K562 (cell line): ENCODE measurements around the gene PHLDA3. TPM values are rescaled to one million over a fixed set of nuclear protein-coding genes. Genes with fewer than 3 reads are reported as not detected.

Experiments used
- ATAC-seq: fragments of 200-7000 bp; cut with Tn5 transposase; 3 replicates; pipeline ENCODE4 v1.9.1; 2020; ENCODE audit warnings: moderate library complexity
- BruUV-seq: library from RNA; stranded (reverse); fragments of 400-500 nt; replicated peaks from 2 replicates; lab custom pipeline; 2021; lab: Mats Ljungman, UMichigan
- CTCF ChIA-PET: fragments of 300-600 bp; formaldehyde crosslinking; extraction: SDS; loops from one replicate; lab custom pipeline; 2021; ENCODE audit warnings: low intra/inter-chr PET ratio; lab: Yijun Ruan, JAX
- POLR2A ChIA-PET: fragments of 300-600, 350-650 bp; sonication (Branson Sonifier 250); formaldehyde crosslinking; extraction: SDS; loops from one replicate; lab custom pipeline; 2021; ENCODE audit warnings: antibody characterized with exemption, inconsistent platforms; lab: Yijun Ruan, JAX
- DNase-seq, 4 experiments: peaks; one replicate each; pipeline versions ENCODE4 v3.0.0 to v3.0.0-alpha.2; 2011 to 2018; ENCODE audit warnings: low spot score in 3 of 4, mixed read lengths in 3 of 4; ENCODE audit errors: extremely low read depth in 1 of 4
- FAIRE-seq: peaks from 2 replicates; lab custom pipeline; 2011; peaks lifted over from hg19 to GRCh38; lab: Jason Lieb, UNC
- H2AFZ ChIP-seq: 2 replicates; pipeline ENCODE4 v1.6.0; 2011; ENCODE audit warnings: low read depth, low read length, control low read depth, inconsistent platforms
- H3K27ac ChIP-seq: fragments of 200-600 bp; 3 replicates; pipeline ENCODE4 v1.8.0; 2011; ENCODE audit warnings: low read depth, mild to moderate bottlenecking, control low read depth, inconsistent platforms, low read length, moderate library complexity, mixed read lengths; ENCODE audit errors: extremely low read depth
- H3K27me3 ChIP-seq, 2 experiments: fragments of 300-600 bp in 1 of 2; 2 replicates in 1 of 2; 3 replicates in 1 of 2; pipeline versions ENCODE4 v1.6.0 to v1.8.0; 2011; ENCODE audit warnings: inconsistent platforms in 2 of 2, low read length in 2 of 2, mild to moderate bottlenecking in 1 of 2, mixed read lengths in 1 of 2, moderate library complexity in 1 of 2; ENCODE audit not compliant: control insufficient read depth in 2 of 2, insufficient read depth in 2 of 2
- H3K36me3 ChIP-seq: fragments of 300-600 bp; 3 replicates; pipeline ENCODE4 v1.8.0; 2011; ENCODE audit warnings: mild to moderate bottlenecking, low read length, inconsistent platforms; ENCODE audit not compliant: control insufficient read depth, insufficient read depth
- H3K4me1 ChIP-seq, 2 experiments: fragments of 200-600 bp in 1 of 2; replicated peaks in 1 of 2; 2 replicates in 1 of 2; 3 replicates in 1 of 2; pipeline versions ENCODE4 v1.5.1 to v1.8.0; 2011; ENCODE audit warnings: inconsistent platforms in 2 of 2, low read length in 2 of 2, mild to moderate bottlenecking in 1 of 2, mixed read lengths in 1 of 2, moderate library complexity in 1 of 2; ENCODE audit not compliant: control insufficient read depth in 2 of 2, insufficient read depth in 2 of 2
- H3K4me2 ChIP-seq: 2 replicates; pipeline ENCODE4 v1.6.1; 2011; ENCODE audit warnings: low read length, control low read depth, inconsistent platforms, mixed read lengths; ENCODE audit not compliant: insufficient read depth
- H3K4me3 ChIP-seq: fragments of 200-600 bp; sonication (generic), shearing (Covaris generic); 2 replicates; pipeline ENCODE4 v1.5.1; 2016; ENCODE audit warnings: control low read depth, inconsistent platforms
- H3K79me2 ChIP-seq: fragments of 200-600 bp; 3 replicates; pipeline ENCODE4 v1.8.0; 2011; ENCODE audit warnings: low read length, inconsistent platforms; ENCODE audit not compliant: control insufficient read depth, insufficient read depth
- H3K9ac ChIP-seq, 2 experiments: 2 replicates each; pipeline versions ENCODE4 v1.6.0 to v1.6.1; 2011; ENCODE audit warnings: low read depth in 2 of 2, low read length in 2 of 2, control low read depth in 1 of 2, inconsistent platforms in 1 of 2, mild to moderate bottlenecking in 1 of 2, mixed read lengths in 1 of 2; ENCODE audit not compliant: insufficient read depth in 1 of 2
- H3K9me1 ChIP-seq: one replicate; pipeline ENCODE4 v1.6.0; 2011; ENCODE audit warnings: inconsistent platforms, mild to moderate bottlenecking, low read length, moderate library complexity; ENCODE audit not compliant: control insufficient read depth, insufficient read depth
- H3K9me3 ChIP-seq: replicated peaks from 2 replicates; pipeline ENCODE4 v1.5.1; 2011; ENCODE audit warnings: low read depth, low read length, inconsistent platforms; ENCODE audit not compliant: control insufficient read depth, insufficient read depth
- H4K20me1 ChIP-seq: replicated peaks from 2 replicates; pipeline ENCODE4 v1.6.1; 2011; ENCODE audit warnings: low read length, inconsistent platforms, mixed read lengths; ENCODE audit not compliant: control insufficient read depth, insufficient read depth
- CREB1 ChIP-seq, 2 experiments: sonication (generic) in 1 of 2; formaldehyde crosslinking in 1 of 2; IDR thresholded peaks; 2 replicates each; pipeline versions ENCODE4 v1.6.1 to v1.8.0; 2012 to 2022; ENCODE audit warnings: inconsistent platforms in 1 of 2, mild to moderate bottlenecking in 1 of 2, missing genetic modification reagents in 1 of 2, moderate library complexity in 1 of 2
- HNRNPUL1 ChIP-seq: fragments of 200-400 bp; formaldehyde crosslinking; IDR thresholded peaks from 2 replicates; pipeline ENCODE4 v1.6.1; 2017; ENCODE audit warnings: low read length
- KHSRP ChIP-seq: fragments of 450-650 bp; IDR thresholded peaks from 2 replicates; pipeline ENCODE4 v1.6.1; 2017
- KLF13 ChIP-seq: fragments of 450-650 bp; IDR thresholded peaks from 2 replicates; pipeline ENCODE4 v1.6.1; 2016; ENCODE audit warnings: missing genetic modification characterization, low read depth, mild to moderate bottlenecking, missing compliant biosample characterization, moderate library complexity, borderline replicate concordance
- NR4A1 ChIP-seq, 2 experiments: fragments of 250-450 bp in 1 of 2; fragments of 450-650 bp in 1 of 2; sonication (Bioruptor Pico) in 1 of 2; IDR thresholded peaks; 2 replicates each; pipeline versions ENCODE4 v1.4.0 to v1.6.1; 2016 to 2020; ENCODE audit warnings: mild to moderate bottlenecking in 2 of 2, missing compliant biosample characterization in 1 of 2, missing genetic modification characterization in 1 of 2, moderate library complexity in 1 of 2
- SUPT5H ChIP-seq: fragments of 450-650 bp; IDR thresholded peaks from 2 replicates; pipeline ENCODE4 v1.6.1; 2016
- ZFX ChIP-seq: sonication (generic); formaldehyde crosslinking; IDR thresholded peaks from 2 replicates; pipeline ENCODE4 v1.8.0; 2022; ENCODE audit warnings: mild to moderate bottlenecking, missing genetic modification reagents, moderate library complexity
- ZNF436 ChIP-seq: fragments of 250-450, 450-650 bp; sonication (Bioruptor Pico); formaldehyde crosslinking; IDR thresholded peaks from 2 replicates; pipeline ENCODE4 v1.7.0; 2020; ENCODE audit warnings: mild to moderate bottlenecking
- WGBS: fragments of 100-300 bp; shearing (Covaris generic); methylation state at CpG from one replicate; pipeline ENCODE4 v1.1.6; 2016; ENCODE audit warnings: low coverage, mixed read lengths; ENCODE audit not compliant: insufficient coverage; ENCODE audit errors: missing lambda C conversion rate; 5-methylcytosine and 5-hydroxymethylcytosine counted together
- in situ Hi-C: fragments of 300-500 bp; cut with MboI; formaldehyde crosslinking; loops from 4 replicates; pipeline ENCODE4 v1.15.0; 2018; ENCODE audit warnings: inconsistent platforms, mixed read lengths
- intact Hi-C: fragments of 100-400 bp; cut with micrococcal nuclease; formaldehyde crosslinking; loops from 2 replicates; pipeline ENCODE4 v1.14.2; 2022
- polyA plus RNA-seq, 8 experiments: library from polyadenylated mRNA; depleted of rRNA in 4 of 8; stranded (reverse) in 5 of 8; unstranded in 3 of 8; fragments of >200 nt; fragmentation: Nextera tagmentation in 2 of 8; fragmentation: Illumina TruSeq in 1 of 8; extraction: Ambion mirVana in 2 of 8; extraction: Trizol in 1 of 8; gene quantifications; 2 replicates each; pipeline versions ENCODE4 v1.2.1 to v1.2.3, GENCODE V29; 2011 to 2014; ENCODE audit warnings: inconsistent platforms in 1 of 8, missing spikeins in 1 of 8
- total RNA-seq, 7 experiments: library from RNA; depleted of rRNA in 6 of 7; stranded (reverse); fragments of >200 nt in 6 of 7; fragmentation: Illumina TruSeq in 2 of 7; extraction: Trizol in 2 of 7; gene quantifications; 2 replicates each; pipeline versions ENCODE4 v1.2.1 to v1.2.3, GENCODE V29; 2011 to 2021; ENCODE audit warnings: low replicate concordance in 1 of 7
- TF ChIP-seq, protein P1 (sequence below): fragments of 250-450 bp; sonication (Bioruptor Pico); IDR thresholded peaks from 2 replicates; pipeline ENCODE4 v1.8.0; 2021; ENCODE audit warnings: moderate library complexity, mild to moderate bottlenecking, inconsistent platforms

PHLDA3 gene
- total and polyA plus RNA-seq, 9 of the 15 experiments (the other 6 are each of a cell fraction or from before 2014, with no cell fraction given): 0.11 to 0.27 TPM; not detected in 7

- TF ChIP-seq, protein P1, sequence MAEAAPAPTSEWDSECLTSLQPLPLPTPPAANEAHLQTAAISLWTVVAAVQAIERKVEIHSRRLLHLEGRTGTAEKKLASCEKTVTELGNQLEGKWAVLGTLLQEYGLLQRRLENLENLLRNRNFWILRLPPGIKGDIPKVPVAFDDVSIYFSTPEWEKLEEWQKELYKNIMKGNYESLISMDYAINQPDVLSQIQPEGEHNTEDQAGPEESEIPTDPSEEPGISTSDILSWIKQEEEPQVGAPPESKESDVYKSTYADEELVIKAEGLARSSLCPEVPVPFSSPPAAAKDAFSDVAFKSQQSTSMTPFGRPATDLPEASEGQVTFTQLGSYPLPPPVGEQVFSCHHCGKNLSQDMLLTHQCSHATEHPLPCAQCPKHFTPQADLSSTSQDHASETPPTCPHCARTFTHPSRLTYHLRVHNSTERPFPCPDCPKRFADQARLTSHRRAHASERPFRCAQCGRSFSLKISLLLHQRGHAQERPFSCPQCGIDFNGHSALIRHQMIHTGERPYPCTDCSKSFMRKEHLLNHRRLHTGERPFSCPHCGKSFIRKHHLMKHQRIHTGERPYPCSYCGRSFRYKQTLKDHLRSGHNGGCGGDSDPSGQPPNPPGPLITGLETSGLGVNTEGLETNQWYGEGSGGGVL (CRISPR knock-in tag): no peak
- peak; percentile 26; the same call in 1 of the 2 replicates for TF ChIP-seq CREB1 (IDR thresholded peaks at IDR 0.05)
- no peak for TF ChIP-seq CREB1 (CRISPR knock-in tag; IDR thresholded peaks at IDR 0.05)
- TF ChIP-seq, all 486 proteins: peak for 5
Observed at GRCh38 chr1:201503397-201504176, 34.6 kb upstream of the PHLDA3 start (continued).

DNA sequence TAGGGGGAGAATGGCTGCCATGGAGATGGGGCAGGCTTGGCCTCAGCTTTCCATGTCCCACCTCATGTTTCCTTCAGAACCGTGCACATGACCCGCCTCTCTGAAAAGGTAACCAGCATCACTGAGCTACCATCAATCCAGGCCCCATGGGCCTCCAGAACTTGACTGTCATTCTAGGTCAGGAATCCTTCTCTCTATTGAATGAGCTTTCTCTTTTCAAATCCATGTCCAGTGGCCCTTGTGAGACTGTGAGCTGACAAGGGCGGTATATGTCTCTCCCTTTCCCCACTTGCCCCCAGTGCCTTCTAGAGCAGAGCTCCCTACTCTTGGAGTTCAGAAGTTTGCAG is 33.5 kb upstream of the PHLDA3 start:
- H3K27ac ChIP-seq: no peak overlapping the region
- no peak for TF ChIP-seq HNRNPUL1
- TF ChIP-seq SUPT5H: no peak
- TF ChIP-seq KHSRP: no peak
- no peak for TF ChIP-seq ZFX
- no peak for TF ChIP-seq KLF13 (tag)
- no peak for TF ChIP-seq NR4A1 (CRISPR knock-in tag; IDR thresholded peaks at IDR 0.05)
- no peak for TF ChIP-seq NR4A1 (tag; IDR thresholded peaks at IDR 0.05)
- no peak for TF ChIP-seq ZNF436 (CRISPR knock-in tag)
- H3K9ac ChIP-seq: no peak overlapping the region
- no peak overlapping the region for H3K4me3 ChIP-seq
- H3K27me3 ChIP-seq: peaks cover 0 to 20% of the 10 kb centered on the region in 2 experiments; a peak in 1 of 5 replicates
- in situ Hi-C loops (no loop called here), intact Hi-C loops (no loop called here)
- peaks cover 11 to 12% of the 10 kb centered on the region in 2 experiments for H3K4me1 ChIP-seq
- ChIA-PET POLR2A (interaction anchor here (0.7 to 3.4 kb wide), 5 partner anchors 8 to 147 kb away, joined by 3 to 14 read pairs (median 3); no protein-coding TSS in a partner anchor), CTCF (no interaction called here)
- ATAC-seq (no peak), FAIRE-seq (no peak), DNase-seq (no peak)
- 39% methylated on average over 3 of the region's 3 CpGs for WGBS
- no peak overlapping the region for H2AFZ ChIP-seq
- no peak overlapping the region for H3K4me2 ChIP-seq
- BruUV-seq: no TSS peak
- H3K36me3 ChIP-seq: no peaks in the 10 kb centered on the region
- no peaks in the 10 kb centered on the region for H3K9me3 ChIP-seq
- H3K9me1 ChIP-seq: no peaks in the 10 kb centered on the region
- H3K79me2 ChIP-seq: no peaks in the 10 kb centered on the region
- no peaks in the 10 kb centered on the region for H4K20me1 ChIP-seq
